Spleen (tissue), 7 donors: ENCODE data around the gene KDM1B.

Experiments
- POLR2A ChIP-seq, 3 donors: fragments of 450-650 bp; IDR thresholded peaks; one replicate each; pipeline ENCODE4 v1.5.1; 2017; ENCODE audit warnings: antibody characterized with exemption in 3 of 3, mild to moderate bottlenecking in 1 of 3
- TF ChIP-seq, protein P1 (sequence below), 11 experiments: fragments of 200-600 bp in 7 of 11; fragments of 450-650 bp in 4 of 11; sonication (generic) in 4 of 11; IDR thresholded peaks in 8 of 11; conservative IDR thresholded peaks in 3 of 11; 1 replicate in 7 of 11; 2 replicates in 4 of 11; pipeline versions ENCODE4 v1.4.0 to v1.8.0; 2016 to 2021; ENCODE audit warnings: antibody characterized with exemption in 11 of 11, inconsistent platforms in 4 of 11, mild to moderate bottlenecking in 1 of 11
- donor health status: DM: no; HTN: no; CAD: no; lungs with moderate emphysema.
- donor health status: DM: no; HTN: no; CAD: no.
- donor health status: DM: no; HTN: no; CAD: no.

DNA sequence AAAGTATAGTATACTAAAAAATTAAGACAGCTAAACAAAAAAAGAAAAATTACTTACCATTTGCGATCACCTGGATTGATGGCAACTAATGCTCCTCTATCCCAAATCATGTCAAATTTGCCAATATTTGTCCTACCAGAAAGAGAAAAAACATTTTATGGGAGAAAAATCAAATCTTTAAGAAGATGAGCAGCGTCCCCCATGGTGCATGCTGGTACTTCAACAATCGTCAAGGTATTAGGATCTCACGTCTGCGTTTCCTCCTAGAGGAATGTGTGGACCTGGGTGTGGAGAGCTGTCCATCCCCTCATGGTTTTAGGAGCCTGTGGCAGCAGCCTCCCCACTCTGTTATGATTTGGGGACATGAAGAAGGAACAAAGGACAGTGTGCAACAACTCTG is 16.3 kb upstream of the KDM1B start:
- no peak for TF ChIP-seq POLR2A (IDR thresholded peaks at IDR 0.05)
- TF ChIP-seq, protein P1, sequence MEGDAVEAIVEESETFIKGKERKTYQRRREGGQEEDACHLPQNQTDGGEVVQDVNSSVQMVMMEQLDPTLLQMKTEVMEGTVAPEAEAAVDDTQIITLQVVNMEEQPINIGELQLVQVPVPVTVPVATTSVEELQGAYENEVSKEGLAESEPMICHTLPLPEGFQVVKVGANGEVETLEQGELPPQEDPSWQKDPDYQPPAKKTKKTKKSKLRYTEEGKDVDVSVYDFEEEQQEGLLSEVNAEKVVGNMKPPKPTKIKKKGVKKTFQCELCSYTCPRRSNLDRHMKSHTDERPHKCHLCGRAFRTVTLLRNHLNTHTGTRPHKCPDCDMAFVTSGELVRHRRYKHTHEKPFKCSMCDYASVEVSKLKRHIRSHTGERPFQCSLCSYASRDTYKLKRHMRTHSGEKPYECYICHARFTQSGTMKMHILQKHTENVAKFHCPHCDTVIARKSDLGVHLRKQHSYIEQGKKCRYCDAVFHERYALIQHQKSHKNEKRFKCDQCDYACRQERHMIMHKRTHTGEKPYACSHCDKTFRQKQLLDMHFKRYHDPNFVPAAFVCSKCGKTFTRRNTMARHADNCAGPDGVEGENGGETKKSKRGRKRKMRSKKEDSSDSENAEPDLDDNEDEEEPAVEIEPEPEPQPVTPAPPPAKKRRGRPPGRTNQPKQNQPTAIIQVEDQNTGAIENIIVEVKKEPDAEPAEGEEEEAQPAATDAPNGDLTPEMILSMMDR (IDR thresholded peaks at IDR 0.05 in 8 of 11, conservative IDR thresholded peaks at IDR 0.05 in 3 of 11): no peak
